OCI-LY7 (cell line): Measurements from ENCODE around the gene NTSR1.

Experiments
- CTCF ChIP-seq: fragments of 200-600 bp; sonication (generic); conservative IDR thresholded peaks from 2 replicates; pipeline ENCODE4 v1.5.1; 2014; ENCODE audit warnings: mild to moderate bottlenecking, antibody characterized with exemption, low read length, moderate library complexity, mixed read lengths
- EZH2phosphoT487 ChIP-seq: fragments of 200-600 bp; sonication (generic); IDR thresholded peaks from 2 replicates; pipeline ENCODE4 v1.6.1; 2018; ENCODE audit warnings: low read depth, borderline replicate concordance, mild to moderate bottlenecking, mixed run types, antibody characterized with exemption, low read length, moderate library complexity, mixed read lengths

GRCh38 chr20:62785393-62785792 lies 76.8 kb downstream of the NTSR1 start:
- TF ChIP-seq CTCF, result no peak
- TF ChIP-seq EZH2phosphoT487, result no peak
